ENCODE measurements around the gene TUBA4B. TPM values are rescaled to one million over a fixed set of nuclear protein-coding genes. Genes with fewer than 3 reads are reported as not detected.

The TUBA4B gene
- total RNA-seq, 1 experiment from 2014 or later, result not detected

DNA sequence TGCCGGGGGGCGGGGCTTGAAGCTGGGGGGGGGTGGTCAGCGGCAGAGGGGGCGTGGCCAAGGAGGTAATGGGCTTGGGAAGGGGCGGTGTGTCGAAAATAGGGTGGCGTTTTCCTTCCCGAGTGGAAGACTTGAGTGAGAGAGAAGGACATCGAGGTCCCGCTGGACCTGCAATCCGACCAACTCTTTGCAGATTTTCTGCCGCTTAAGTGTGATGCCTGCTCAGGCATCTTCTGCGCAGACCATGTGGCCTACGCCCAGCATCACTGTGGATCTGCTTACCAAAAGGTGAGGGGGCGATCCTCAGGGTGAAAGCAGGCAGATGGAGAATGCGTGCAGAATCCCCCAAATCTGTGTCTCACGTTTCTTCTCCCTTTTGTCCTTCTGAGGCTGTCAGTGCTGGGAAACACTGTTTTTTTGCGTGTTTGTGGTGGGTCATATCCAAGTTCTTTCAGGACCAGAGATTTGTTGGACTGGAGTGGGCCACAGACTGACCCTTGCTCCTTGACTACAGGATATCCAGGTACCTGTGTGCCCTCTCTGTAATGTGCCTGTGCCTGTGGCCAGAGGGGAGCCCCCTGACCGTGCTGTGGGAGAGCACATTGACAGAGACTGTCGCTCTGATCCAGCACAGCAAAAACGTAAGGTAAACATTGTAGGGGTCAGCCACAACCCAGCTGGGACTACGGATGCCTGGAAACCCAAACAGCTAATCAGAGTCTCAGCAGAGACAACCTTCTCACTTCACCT, 45.7 kb upstream of the TUBA4B start:
- no peaks in the 10 kb centered on the region for H3K27me3 ChIP-seq (replicated peaks; ENCODE audit: control insufficient read depth, insufficient read depth, low read length)
- H3K4me1 Mint-ChIP-seq (ENCODE audit: low read depth, unreplicated experiment), result peaks cover 5% of the 10 kb centered on the region
- intact Hi-C loops (cut with micrococcal nuclease; ENCODE audit: unreplicated experiment), result loop anchor here (1.0 kb wide), 2 partner anchors 11 to 47 kb away; partner anchors contain the start of genes ABCB6 and NHEJ1
- H3K4me1 ChIP-seq, result peaks cover 8% of the 10 kb centered on the region
- no peaks in the 10 kb centered on the region for H3K9me3 ChIP-seq
- peaks cover 14% of the 10 kb centered on the region for H3K36me3 ChIP-seq (ENCODE audit: control insufficient read depth, insufficient read depth, low read length)
- no peak for DNase-seq
- no peak for TF ChIP-seq CTCF (IDR thresholded peaks at IDR 0.05; ENCODE audit: insufficient read depth in 1 of 2, low read depth in 1 of 2, low read length in 1 of 2, severe bottlenecking in 1 of 2, unreplicated experiment in 1 of 2)
- CTCF ChIA-PET, result interaction anchor here (0.6 to 2.5 kb wide), 15 partner anchors 10 to 227 kb away, joined by 3 to 13 read pairs (median 6); partner anchors contain the start of genes CNPPD1, GLB1L, STK16 and TUBA4A
- no peak overlapping the region for H3K27ac Mint-ChIP-seq (ENCODE audit: unreplicated experiment)
- H3K4me3 ChIP-seq (ENCODE audit: low read depth, low read length), result peak overlapping the region; percentile 78
- H3K4me3 Mint-ChIP-seq (ENCODE audit: unreplicated experiment), result peak overlapping the region; percentile 81
- no peaks in the 10 kb centered on the region for H3K9me3 Mint-ChIP-seq (ENCODE audit: unreplicated experiment)
- peaks cover 52% of the 10 kb centered on the region for H3K36me3 Mint-ChIP-seq (ENCODE audit: insufficient read depth, unreplicated experiment)
- BruUV-seq (replicated peaks), result TSS peak; percentile 67
- no peaks in the 10 kb centered on the region for H3K27me3 Mint-ChIP-seq (ENCODE audit: insufficient read depth, unreplicated experiment)
- POLR2A ChIA-PET, result interaction anchor here (0.6 to 3.1 kb wide), 12 partner anchors 9 to 330 kb away, joined by 3 to 29 read pairs (median 6); partner anchors contain the start of genes ABCB6, CNPPD1, DNPEP and GLB1L

- H3K36me3 ChIP-seq (ENCODE audit: control insufficient read depth, insufficient read depth, low read length), result peaks cover 17% of the 10 kb centered on the region
- Mint-ChIP-seq H3K27me3 (ENCODE audit: insufficient read depth, unreplicated experiment) (no peaks in the 10 kb centered on the region), H3K4me3 (ENCODE audit: unreplicated experiment) (peak overlapping the region; percentile 81), H3K4me1 (ENCODE audit: low read depth, unreplicated experiment) (peaks cover 5% of the 10 kb centered on the region), H3K27ac (ENCODE audit: unreplicated experiment) (peak overlapping the region; percentile 59), H3K9me3 (ENCODE audit: unreplicated experiment) (no peaks in the 10 kb centered on the region), H3K36me3 (ENCODE audit: insufficient read depth, unreplicated experiment) (peaks cover 60% of the 10 kb centered on the region)
- H3K9me3 ChIP-seq, result no peaks in the 10 kb centered on the region
- DNase-seq, result no peak
- H3K4me1 ChIP-seq, result peaks cover 8% of the 10 kb centered on the region
- no peak overlapping the region for H3K4me3 ChIP-seq (ENCODE audit: low read depth, low read length)
- intact Hi-C loops (cut with micrococcal nuclease; ENCODE audit: unreplicated experiment), result loop anchor here (1.0 kb wide), 2 partner anchors 10 to 48 kb away; partner anchors contain the start of genes ABCB6 and NHEJ1
- ChIA-PET CTCF (interaction anchor here (2.5 kb wide), 1 partner anchor 87 kb away, joined by 11 read pairs; no protein-coding TSS in a partner anchor), POLR2A (interaction anchor here (0.6 to 3.1 kb wide), 3 partner anchors 9 to 420 kb away, joined by 3 to 29 read pairs (median 3); no protein-coding TSS in a partner anchor)
- BruUV-seq (replicated peaks), result no TSS peak
- no peak for TF ChIP-seq CTCF (IDR thresholded peaks at IDR 0.05; ENCODE audit: insufficient read depth in 1 of 2, low read depth in 1 of 2, low read length in 1 of 2, severe bottlenecking in 1 of 2, unreplicated experiment in 1 of 2)
- H3K27me3 ChIP-seq (replicated peaks; ENCODE audit: control insufficient read depth, insufficient read depth, low read length), result no peaks in the 10 kb centered on the region
These were observed 44.9 kb upstream of the TUBA4B start for GRCh38 chr2:219207884-219208740.

Data from Caco-2 (cell line).